NCI-H1417 (cell line): ENCODE results near the gene SLC15A3.
"Not testable (repeated sequence)": the region's sequence is repeated elsewhere in the genome, so short reads cannot be mapped to it uniquely, and the experiment has no call there.

Experiments used
- DNase-seq, 3 experiments: peaks; one replicate each; lab custom pipeline; 2025; lab: John Stamatoyannopoulos, UW

SLC15A3 gene

GRCh38 chr11:60913793-60914632, 38.0 kb downstream of the SLC15A3 start, which contains the start of gene TMEM109:
TMEM109 (plus strand) TSS chr11:60914158; CDS start chr11:60919694, 5,536 bp downstream.
- DNase-seq = peak; percentile 91 to 100 (median 99)

- DNase-seq = peak in 2 of 3 experiments; percentile 78 to 86
These were observed 39.0 kb downstream of the SLC15A3 start for GRCh38 chr11:60912851-60913528.

GRCh38 chr11:60912223-60912850, 39.6 kb downstream of the SLC15A3 start:
- DNase-seq = peak in 2 of 3 experiments; percentile 43 to 90

- DNase-seq = no peak
These were observed 41.1 kb downstream of the SLC15A3 start for GRCh38 chr11:60910711-60911380.

- no peak for DNase-seq
These were observed 41.7 kb downstream of the SLC15A3 start for GRCh38 chr11:60910281-60910687.

DNA sequence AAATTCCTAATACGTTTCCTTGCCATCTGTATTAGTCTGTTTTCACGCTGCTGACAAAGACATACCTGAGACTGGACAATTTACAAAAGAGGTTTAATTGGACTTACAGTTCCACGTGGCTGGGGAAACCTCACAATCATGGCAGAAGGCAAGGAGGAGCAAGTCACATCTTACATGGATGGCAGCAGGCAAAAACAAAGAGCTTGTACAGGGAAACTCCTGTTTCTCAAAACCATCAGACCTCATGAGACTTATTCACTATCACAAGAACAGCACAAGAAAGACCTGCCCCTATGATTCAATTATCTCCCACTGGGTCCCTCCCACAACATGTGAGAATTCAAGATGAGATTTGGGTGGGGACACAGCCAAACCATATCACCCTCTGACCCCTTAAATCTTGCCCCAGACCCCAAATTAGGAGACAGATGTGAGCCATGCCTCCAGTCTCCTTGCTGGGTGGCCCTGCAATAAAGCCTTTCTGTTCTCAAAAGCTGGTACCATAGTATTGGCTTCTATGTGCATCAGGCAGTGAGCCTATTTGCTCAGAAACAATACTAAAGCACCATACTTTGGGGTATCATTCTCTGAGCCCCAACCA, 42.2 kb downstream of the SLC15A3 start:
- not testable (repeated sequence) for DNase-seq

GRCh38 chr11:60908803-60909202, 43.2 kb downstream of the SLC15A3 start:
- no peak for DNase-seq

DNA sequence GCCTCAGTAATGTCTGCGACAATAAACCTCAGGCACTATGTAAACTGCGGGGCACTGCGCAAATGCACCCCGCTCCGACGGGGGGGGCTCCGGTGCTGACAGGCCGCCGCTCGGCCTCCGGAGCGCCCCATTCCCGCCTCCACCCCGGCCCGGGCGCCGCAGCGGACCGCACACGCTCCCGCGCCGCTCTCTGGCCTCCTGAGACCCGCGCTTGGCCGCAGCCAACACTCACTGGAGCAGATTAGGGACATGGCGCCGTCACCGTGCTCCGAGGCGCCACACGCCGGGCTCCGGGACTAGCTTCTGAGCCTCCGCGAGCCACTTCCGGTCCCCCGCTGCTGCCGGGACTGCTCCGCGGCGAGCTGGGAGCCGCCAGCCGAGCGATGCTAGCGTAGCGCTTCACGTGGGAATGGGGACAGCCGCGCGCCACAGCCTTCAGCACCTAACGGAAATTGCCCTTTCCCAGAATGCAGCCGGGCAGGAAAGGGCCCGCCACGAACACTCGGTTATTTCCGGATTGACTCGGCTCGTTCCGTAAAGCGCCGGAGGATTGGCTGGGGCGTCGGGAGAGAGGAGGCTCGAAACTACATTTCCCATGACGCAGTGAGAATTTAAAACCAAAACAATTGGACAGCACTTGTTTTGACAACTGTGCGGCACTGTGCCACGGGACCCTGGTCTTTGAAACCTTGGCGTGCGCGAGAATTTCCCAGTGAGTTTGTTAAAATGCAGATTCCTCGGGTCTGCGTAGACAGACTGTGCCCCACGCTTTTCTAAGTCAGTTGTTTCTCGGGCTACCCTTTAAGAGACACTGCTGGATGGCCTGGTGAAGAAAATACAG, 45.6 kb downstream of the SLC15A3 start, which contains the start of gene PRPF19:
TSS of gene PRPF19 (minus strand) at position 454 of the 841 bp plus-strand sequence. CDS start at position 251, 203 bp downstream.
- DNase-seq = peak; percentile 97 to 99 (median 98)

DNA sequence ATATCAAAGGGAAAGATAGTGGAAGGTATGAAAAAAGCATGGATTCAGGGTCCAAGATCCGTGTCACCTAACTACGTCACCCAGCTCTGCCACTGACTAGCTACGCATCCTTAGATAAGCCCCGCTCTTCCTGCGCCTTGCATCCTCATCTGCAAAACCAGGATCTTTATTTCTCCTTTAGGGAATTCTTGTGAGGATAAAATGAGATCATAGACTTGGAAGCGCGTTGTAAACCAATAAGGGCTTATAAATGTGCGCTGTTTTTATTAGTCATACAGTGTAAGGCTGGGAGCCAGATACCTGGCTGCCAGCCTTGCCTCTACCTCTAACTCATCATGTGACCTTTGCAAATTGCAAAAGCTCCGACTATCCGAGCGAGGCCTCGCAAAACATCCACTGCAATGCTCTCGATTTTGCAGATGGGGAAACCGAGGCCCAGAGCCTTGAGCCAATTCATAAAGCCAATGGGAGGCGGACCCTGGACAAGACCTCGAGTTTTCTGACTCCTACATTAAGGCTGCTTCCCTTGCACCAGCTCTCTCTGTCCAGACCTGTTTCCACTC, 46.3 kb downstream of the SLC15A3 start:
- DNase-seq = peak in 2 of 3 experiments; percentile 66 to 74

DNA sequence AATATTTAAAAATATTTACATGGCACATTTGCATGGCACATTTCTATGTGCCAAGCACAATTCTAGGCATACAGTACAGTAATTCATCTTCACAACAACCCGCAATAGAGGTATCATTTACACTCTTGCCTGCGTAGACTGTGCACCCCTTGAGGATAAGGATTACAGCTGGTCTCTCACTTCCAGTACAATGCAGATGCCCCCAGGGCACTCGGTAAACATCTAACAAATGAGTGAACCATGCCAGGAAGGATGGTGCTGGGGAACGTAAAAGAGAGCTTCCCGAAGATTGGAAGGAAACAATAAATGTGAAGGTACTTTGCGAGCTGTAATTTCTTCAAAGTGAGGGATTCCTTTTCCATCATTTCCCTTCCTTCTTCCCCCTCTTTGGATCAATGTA, 46.9 kb downstream of the SLC15A3 start:
- peak in 2 of 3 experiments; percentile 63 to 82 for DNase-seq

DNA sequence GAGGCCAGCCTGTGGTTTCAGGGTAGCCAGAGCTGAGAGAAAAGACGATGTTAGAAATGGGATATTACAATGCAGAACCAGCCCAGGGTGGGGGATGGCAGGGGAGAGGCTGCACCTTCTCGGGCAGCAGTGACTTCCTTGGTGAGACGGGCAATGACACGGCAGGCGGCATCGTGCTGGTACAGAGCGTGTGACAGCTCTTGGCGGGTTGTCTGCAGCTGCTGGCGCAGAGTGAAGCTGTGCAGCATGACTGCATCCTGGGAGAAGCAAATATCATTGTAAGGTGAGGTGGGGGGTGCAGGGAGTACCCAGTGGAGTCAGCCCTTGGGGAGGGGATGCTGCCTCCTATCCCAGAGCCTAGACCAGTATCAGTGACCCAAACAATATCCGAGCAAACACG, 49.4 kb downstream of the SLC15A3 start:
- DNase-seq = no peak

DNA sequence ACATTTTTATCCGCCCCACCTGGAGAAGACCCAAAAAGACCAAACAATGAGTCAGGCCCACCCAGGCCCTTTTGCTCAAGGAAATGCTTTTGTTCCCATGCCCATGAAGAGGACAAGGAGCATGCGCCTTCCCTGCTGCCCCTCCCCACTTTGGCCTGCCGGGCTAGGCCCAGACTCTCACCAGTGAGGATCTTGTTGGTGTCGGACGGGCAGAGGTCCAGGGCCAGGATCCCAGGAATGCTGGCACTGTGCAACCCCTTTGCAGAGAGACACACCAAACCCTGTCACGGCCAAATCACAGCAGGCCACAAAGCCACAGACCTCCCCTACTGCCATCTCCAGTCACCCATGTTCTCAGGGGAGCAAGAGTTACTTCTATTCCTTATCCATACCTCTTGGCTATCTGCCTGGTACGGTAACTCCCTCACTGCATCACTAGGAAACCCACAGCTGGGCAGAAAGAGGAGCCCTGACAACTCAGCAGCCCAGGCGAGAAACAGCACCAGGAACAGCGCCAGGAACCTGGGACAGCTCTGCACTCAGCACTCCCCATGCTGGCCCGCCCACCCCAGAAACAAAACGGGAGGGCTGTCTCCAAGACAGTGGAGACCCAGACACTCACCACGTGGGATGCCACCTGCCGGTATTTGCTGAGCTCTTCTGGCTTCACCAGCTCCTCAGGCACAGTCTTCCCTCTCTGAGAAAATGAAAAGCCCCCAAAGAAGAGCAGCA, 51.1 kb downstream of the SLC15A3 start:
- no peak for DNase-seq

DNA sequence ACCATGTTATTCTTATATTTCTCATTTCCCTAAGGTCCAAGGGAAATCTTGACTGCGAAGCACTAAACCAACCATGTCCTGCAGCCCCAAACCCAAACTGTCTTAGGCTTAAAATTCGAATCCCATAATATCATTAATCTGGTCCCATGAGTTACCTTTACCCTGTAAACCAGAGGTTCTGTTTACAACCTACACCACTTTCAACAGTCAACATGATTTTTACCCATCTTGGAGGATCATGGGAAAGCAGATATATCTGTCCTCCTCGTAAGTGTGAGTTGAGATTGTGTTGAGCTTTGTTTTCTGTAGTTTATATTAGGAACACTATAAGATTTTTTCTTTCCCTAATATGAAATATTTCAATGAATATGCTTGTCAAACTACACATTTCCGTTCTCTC, 52.0 kb downstream of the SLC15A3 start:
- DNase-seq = no peak

DNA sequence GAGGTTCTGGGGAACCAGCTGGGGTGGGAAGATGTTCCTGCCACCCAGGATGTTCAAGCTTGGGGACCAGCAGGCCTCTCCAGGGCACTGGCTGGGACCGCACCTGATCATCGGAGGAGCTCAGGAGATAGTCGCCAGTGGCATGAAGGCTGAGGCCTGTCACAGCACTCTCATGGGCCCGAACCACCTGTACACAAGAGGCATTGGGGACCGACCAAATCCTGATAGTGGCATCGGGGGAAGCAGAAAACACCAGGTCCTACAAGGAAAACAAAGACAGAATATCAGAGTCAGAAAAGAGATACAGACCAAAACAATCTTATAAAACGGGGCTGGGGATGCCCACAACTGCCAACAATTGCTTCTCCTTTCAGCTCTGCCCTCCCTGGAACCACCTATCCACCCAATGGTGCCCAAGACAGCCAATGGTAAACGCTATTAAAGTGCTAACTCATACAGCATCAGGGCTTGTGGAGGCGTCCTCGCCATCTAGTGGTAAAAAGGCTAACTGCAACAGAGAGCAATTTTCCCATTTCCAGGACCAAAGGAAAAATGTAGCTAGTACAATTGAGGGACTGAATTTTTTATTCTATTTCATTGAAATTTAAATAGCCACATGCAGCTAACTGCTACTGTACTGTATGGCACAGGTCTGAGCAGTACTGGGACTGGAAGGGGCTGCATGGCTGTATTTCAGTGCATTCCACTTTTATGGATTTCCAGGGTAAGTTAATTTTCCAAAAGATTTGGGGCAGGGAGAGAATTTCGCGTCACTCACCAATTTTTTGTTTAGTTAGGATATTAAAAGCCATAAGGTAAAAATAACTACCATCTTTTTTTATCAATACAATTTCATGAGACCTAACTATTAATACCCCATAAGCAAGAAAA, 52.7 kb downstream of the SLC15A3 start:
- DNase-seq = peak; percentile 37 to 79 (median 37)

DNA sequence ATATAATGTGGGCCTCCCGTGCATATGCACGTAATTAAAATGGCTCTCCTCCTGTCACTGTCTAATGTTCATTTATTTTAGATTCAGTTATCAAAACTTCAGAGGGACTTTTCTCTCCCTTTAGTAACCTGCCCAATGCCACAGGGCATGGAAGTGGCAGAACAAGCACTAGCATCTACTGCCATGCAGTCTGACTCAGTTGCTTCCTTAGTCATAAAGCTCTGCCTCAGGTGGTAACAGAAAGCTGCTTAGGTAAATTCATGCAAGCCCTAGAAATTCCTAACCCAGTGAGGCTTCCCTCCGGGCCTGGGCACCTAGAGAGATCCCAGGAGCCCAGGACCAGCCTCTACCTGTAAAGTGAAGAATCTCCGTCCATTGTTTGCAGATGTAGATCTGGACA, 54.5 kb downstream of the SLC15A3 start:
- DNase-seq = no peak

GRCh38 chr11:60895687-60896086, 56.3 kb downstream of the SLC15A3 start:
- no peak for DNase-seq

DNA sequence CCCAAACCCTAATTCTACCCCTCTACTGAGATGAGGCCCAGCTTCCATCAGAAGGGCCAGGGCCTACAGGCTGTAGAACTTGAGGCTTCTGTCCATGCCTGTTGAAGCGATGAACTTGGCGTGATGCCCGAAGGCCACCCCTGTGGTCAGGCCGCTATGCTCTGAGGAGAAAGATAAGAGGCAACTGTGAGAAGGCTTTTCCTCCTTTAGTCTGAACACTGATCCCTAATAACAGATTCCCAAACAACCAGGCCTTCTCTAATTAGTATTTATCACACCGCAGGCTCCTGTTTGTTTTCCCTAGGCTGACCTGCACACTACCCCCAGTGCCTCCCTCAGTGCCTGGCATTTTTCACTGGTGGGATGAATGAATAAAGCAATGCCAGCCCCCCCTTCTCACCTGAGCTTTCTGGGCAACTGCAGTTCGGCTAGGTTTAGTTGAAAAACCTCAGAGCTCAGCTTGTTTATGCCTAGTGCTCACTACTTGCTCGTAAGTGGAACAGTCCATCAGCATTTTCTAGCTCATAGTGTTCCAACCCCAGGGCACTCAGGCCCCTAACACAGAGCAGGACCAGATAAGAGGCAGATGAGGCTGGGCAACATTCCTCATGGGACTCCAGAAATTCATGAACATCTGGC, 60.8 kb downstream of the SLC15A3 start:
- peak in 1 of 3 experiments; percentile 17 for DNase-seq

GRCh38 chr11:60890696-60891095, 61.3 kb downstream of the SLC15A3 start:
- no peak for DNase-seq
